IPS-20b (cell line): ENCODE measurements around the gene CA12.

ENCODE experiments used
- H3K27ac ChIP-seq: one replicate; pipeline ENCODE4 v1.5.1; 2013; ENCODE audit warnings: low read length
- H3K27me3 ChIP-seq: 2 replicates; pipeline ENCODE4 v1.6.1; 2013; ENCODE audit warnings: mild to moderate bottlenecking, low read length, inconsistent platforms; ENCODE audit not compliant: insufficient read depth
- H3K36me3 ChIP-seq: 2 replicates; pipeline ENCODE4 v1.6.1; 2013; ENCODE audit warnings: low read depth, mild to moderate bottlenecking, inconsistent platforms, low read length, moderate library complexity; ENCODE audit not compliant: insufficient read depth
- H3K4me1 ChIP-seq: 2 replicates; pipeline ENCODE4 v1.6.1; 2013; ENCODE audit warnings: mild to moderate bottlenecking, control low read depth, inconsistent platforms, low read length, moderate library complexity; ENCODE audit not compliant: insufficient read depth
- H3K4me3 ChIP-seq: 2 replicates; pipeline ENCODE4 v1.5.1; 2013; ENCODE audit warnings: mild to moderate bottlenecking, low read length, inconsistent platforms
- H3K9ac ChIP-seq: 2 replicates; pipeline ENCODE4 v1.6.1; 2013; ENCODE audit warnings: low read depth, mild to moderate bottlenecking, inconsistent platforms, low read length, moderate library complexity
- H3K9me3 ChIP-seq: 2 replicates; pipeline ENCODE4 v1.6.1; 2013; ENCODE audit warnings: mild to moderate bottlenecking, low read depth, low read length, inconsistent platforms; ENCODE audit not compliant: insufficient read depth

Gene CA12

GRCh38 chr15:63363292-63363691 is 18.4 kb downstream of the CA12 start:
- Histone ChIP-seq H3K4me3 (no peak overlapping the region), H3K9me3 (no peaks in the 10 kb centered on the region), H3K4me1 (peaks cover 16% of the 10 kb centered on the region; the same call in 1 of the 2 replicates), H3K9ac (no peak overlapping the region), H3K27me3 (no peaks in the 10 kb centered on the region), H3K36me3 (no peaks in the 10 kb centered on the region), H3K27ac (no peak overlapping the region)

- Histone ChIP-seq H3K9me3 (no peaks in the 10 kb centered on the region), H3K36me3 (no peaks in the 10 kb centered on the region), H3K9ac (no peak overlapping the region), H3K4me1 (peaks cover 16% of the 10 kb centered on the region; the same call in 1 of the 2 replicates), H3K27me3 (no peaks in the 10 kb centered on the region), H3K4me3 (no peak overlapping the region), H3K27ac (no peak overlapping the region)
These were observed 18.8 kb downstream of the CA12 start for GRCh38 chr15:63362885-63363284.

- peaks cover 16% of the 10 kb centered on the region; the same call in 1 of the 2 replicates for H3K4me1 ChIP-seq
- no peak overlapping the region for H3K27ac ChIP-seq
- no peaks in the 10 kb centered on the region for H3K27me3 ChIP-seq
These were observed 19.4 kb downstream of the CA12 start for GRCh38 chr15:63362196-63362595.

GRCh38 chr15:63360170-63360569 is 21.5 kb downstream of the CA12 start:
- H3K27ac ChIP-seq = no peak overlapping the region
- no peak overlapping the region for H3K9ac ChIP-seq
- H3K36me3 ChIP-seq = no peaks in the 10 kb centered on the region
- H3K4me1 ChIP-seq = peaks cover 16% of the 10 kb centered on the region; the same call in 1 of the 2 replicates
- no peak overlapping the region for H3K4me3 ChIP-seq
- no peaks in the 10 kb centered on the region for H3K27me3 ChIP-seq
- H3K9me3 ChIP-seq = no peaks in the 10 kb centered on the region

More at GRCh38 chr15:63362196-63362595, 19.4 kb downstream of the CA12 start:
- H3K36me3 ChIP-seq = no peaks in the 10 kb centered on the region
- H3K9me3 ChIP-seq = no peaks in the 10 kb centered on the region
- no peak overlapping the region for H3K9ac ChIP-seq
- H3K4me3 ChIP-seq = no peak overlapping the region

- Histone ChIP-seq H3K27me3 (no peaks in the 10 kb centered on the region), H3K4me1 (peaks cover 16% of the 10 kb centered on the region; the same call in 1 of the 2 replicates), H3K9me3 (no peaks in the 10 kb centered on the region), H3K4me3 (no peak overlapping the region), H3K27ac (no peak overlapping the region), H3K36me3 (no peaks in the 10 kb centered on the region), H3K9ac (no peak overlapping the region)
These were observed 23.2 kb downstream of the CA12 start for GRCh38 chr15:63358241-63359029.

GRCh38 chr15:63357731-63358130 is 23.9 kb downstream of the CA12 start:
- Histone ChIP-seq H3K36me3 (no peaks in the 10 kb centered on the region), H3K4me1 (peaks cover 14% of the 10 kb centered on the region; the same call in 1 of the 2 replicates), H3K4me3 (no peak overlapping the region), H3K27ac (no peak overlapping the region), H3K9ac (no peak overlapping the region), H3K9me3 (no peaks in the 10 kb centered on the region), H3K27me3 (no peaks in the 10 kb centered on the region)

- Histone ChIP-seq H3K36me3 (no peaks in the 10 kb centered on the region), H3K9me3 (no peaks in the 10 kb centered on the region), H3K27ac (no peak overlapping the region), H3K27me3 (no peaks in the 10 kb centered on the region), H3K9ac (no peak overlapping the region), H3K4me3 (no peak overlapping the region), H3K4me1 (peaks cover 7% of the 10 kb centered on the region; the same call in 1 of the 2 replicates)
These were observed 24.6 kb downstream of the CA12 start for GRCh38 chr15:63357061-63357460.

- Histone ChIP-seq H3K4me3 (no peak overlapping the region), H3K27me3 (no peaks in the 10 kb centered on the region), H3K9me3 (no peaks in the 10 kb centered on the region), H3K9ac (no peak overlapping the region), H3K4me1 (no peaks in the 10 kb centered on the region), H3K27ac (no peak overlapping the region), H3K36me3 (no peaks in the 10 kb centered on the region)
These were observed 26.6 kb downstream of the CA12 start for GRCh38 chr15:63354821-63355650.

- Histone ChIP-seq H3K27ac (no peak overlapping the region), H3K27me3 (no peaks in the 10 kb centered on the region), H3K36me3 (no peaks in the 10 kb centered on the region), H3K9me3 (no peaks in the 10 kb centered on the region), H3K4me3 (no peak overlapping the region), H3K4me1 (no peaks in the 10 kb centered on the region), H3K9ac (no peak overlapping the region)
These were observed 27.8 kb downstream of the CA12 start for GRCh38 chr15:63353887-63354286.

- Histone ChIP-seq H3K27ac (no peak overlapping the region), H3K27me3 (no peaks in the 10 kb centered on the region), H3K9me3 (no peaks in the 10 kb centered on the region), H3K36me3 (no peaks in the 10 kb centered on the region), H3K9ac (no peak overlapping the region), H3K4me1 (no peaks in the 10 kb centered on the region), H3K4me3 (no peak overlapping the region)
These were observed 28.4 kb downstream of the CA12 start for GRCh38 chr15:63353261-63353660.

- Histone ChIP-seq H3K9ac (no peak overlapping the region), H3K4me3 (no peak overlapping the region), H3K36me3 (no peaks in the 10 kb centered on the region), H3K27me3 (no peaks in the 10 kb centered on the region), H3K27ac (no peak overlapping the region), H3K9me3 (no peaks in the 10 kb centered on the region), H3K4me1 (no peaks in the 10 kb centered on the region)
These were observed 28.8 kb downstream of the CA12 start for GRCh38 chr15:63352808-63353207.

GRCh38 chr15:63351170-63351569 is 30.5 kb downstream of the CA12 start:
- no peak overlapping the region for H3K4me3 ChIP-seq
- no peaks in the 10 kb centered on the region for H3K9me3 ChIP-seq
- no peak overlapping the region for H3K9ac ChIP-seq
- no peak overlapping the region for H3K27ac ChIP-seq
- no peaks in the 10 kb centered on the region for H3K27me3 ChIP-seq
- H3K36me3 ChIP-seq = no peaks in the 10 kb centered on the region
- no peaks in the 10 kb centered on the region for H3K4me1 ChIP-seq
